SU-DHL-6 (cell line): Measurements from ENCODE around the gene CST8.

Experiments
- H2AFZ ChIP-seq: fragments of 200-600 bp; sonication (generic); 2 replicates; pipeline ENCODE4 v1.6.1; 2014; ENCODE audit warnings: low read depth, mild to moderate bottlenecking, moderate library complexity, mixed read lengths, antibody characterized with exemption, low read length; ENCODE audit not compliant: severe bottlenecking
- H3F3A ChIP-seq: fragments of 200-600 bp; shearing (Covaris generic); 2 replicates; pipeline ENCODE4 v1.6.0; 2016; ENCODE audit warnings: antibody characterized with exemption, mild to moderate bottlenecking; ENCODE audit not compliant: insufficient read depth
- H3K27ac ChIP-seq: fragments of 200-600 bp; sonication (generic); 2 replicates; pipeline ENCODE4 v1.5.1; 2016; ENCODE audit warnings: low read depth, mild to moderate bottlenecking, low read length, moderate library complexity, mixed read lengths
- H3K27me3 ChIP-seq: fragments of 200-600 bp; sonication (generic), shearing (Covaris generic); 2 replicates; pipeline ENCODE4 v1.6.0; 2014; ENCODE audit warnings: mild to moderate bottlenecking, low read length
- H3K36me3 ChIP-seq: fragments of 200-600 bp; sonication (generic); 2 replicates; pipeline ENCODE4 v1.6.1; 2014; ENCODE audit warnings: mild to moderate bottlenecking, low read length, mixed read lengths
- H3K4me2 ChIP-seq: fragments of 300-600, 200-600 bp; shearing (Covaris generic), sonication (generic); 2 replicates; pipeline ENCODE4 v1.6.0; 2014; ENCODE audit warnings: low read length, low read depth, mild to moderate bottlenecking; ENCODE audit not compliant: poor library complexity, severe bottlenecking
- H3K4me3 ChIP-seq: fragments of 200-600 bp; sonication (generic); 2 replicates; pipeline ENCODE4 v1.5.1; 2014; ENCODE audit warnings: antibody characterized with exemption, low read length, mild to moderate bottlenecking, mixed read lengths; ENCODE audit not compliant: insufficient read depth, poor library complexity, severe bottlenecking
- H3K79me2 ChIP-seq: fragments of 200-600 bp; sonication (generic); 2 replicates; pipeline ENCODE4 v1.6.1; 2014; ENCODE audit warnings: mild to moderate bottlenecking, low read length, moderate library complexity; ENCODE audit not compliant: insufficient read depth
- H3K9ac ChIP-seq: fragments of 200-600 bp; sonication (generic); 2 replicates; pipeline ENCODE4 v1.7.0; 2014; ENCODE audit warnings: mild to moderate bottlenecking, low read length
- H3K9me2 ChIP-seq: fragments of 200-600 bp; sonication (generic); replicated peaks from 2 replicates; pipeline ENCODE4 v1.6.1; 2014; ENCODE audit warnings: low read length; ENCODE audit not compliant: insufficient read depth
- H3K9me3 ChIP-seq: fragments of 200-600 bp; sonication (generic); 2 replicates; pipeline ENCODE4 v1.6.1; 2014; ENCODE audit warnings: low read length, mixed read lengths; ENCODE audit not compliant: insufficient read depth
- H4K20me1 ChIP-seq: fragments of 200-600 bp; sonication (generic); 2 replicates; pipeline ENCODE4 v1.6.1; 2014; ENCODE audit warnings: low read depth, mild to moderate bottlenecking, antibody characterized with exemption, low read length, moderate library complexity, mixed read lengths
- CTCF ChIP-seq: fragments of 200-600 bp; sonication (generic); IDR thresholded peaks from one replicate; pipeline ENCODE4 v1.5.1; 2017; ENCODE audit warnings: antibody characterized with exemption, mild to moderate bottlenecking, low read length, moderate library complexity; ENCODE audit not compliant: insufficient read depth, poor library complexity, severe bottlenecking
- EZH2phosphoT487 ChIP-seq: fragments of 200-600 bp; sonication (generic), shearing (Covaris generic); conservative IDR thresholded peaks from 2 replicates; pipeline ENCODE4 v1.6.1; 2018; ENCODE audit warnings: mild to moderate bottlenecking, antibody characterized with exemption, low read length, moderate library complexity, mixed read lengths

CST8 gene

GRCh38 chr20:23448167-23448566 is 42.8 kb upstream of the CST8 start:
- H3K9me2 ChIP-seq: no peaks in the 10 kb centered on the region
- no peaks in the 10 kb centered on the region for H4K20me1 ChIP-seq
- H3K4me3 ChIP-seq: no peak overlapping the region
- H3K27me3 ChIP-seq: no peaks in the 10 kb centered on the region
- H3K36me3 ChIP-seq: no peaks in the 10 kb centered on the region
- H3K4me2 ChIP-seq: no peak overlapping the region
- TF ChIP-seq CTCF: no peak
- no peak for TF ChIP-seq EZH2phosphoT487
- no peak overlapping the region for H3K27ac ChIP-seq
- H2AFZ ChIP-seq: no peak overlapping the region
- no peaks in the 10 kb centered on the region for H3F3A ChIP-seq
- no peaks in the 10 kb centered on the region for H3K9me3 ChIP-seq
- H3K9ac ChIP-seq: no peak overlapping the region
- H3K79me2 ChIP-seq: no peaks in the 10 kb centered on the region

- no peak overlapping the region for H2AFZ ChIP-seq
- H3K27me3 ChIP-seq: no peaks in the 10 kb centered on the region
- H3K4me3 ChIP-seq: no peak overlapping the region
- no peak overlapping the region for H3K4me2 ChIP-seq
- H3K9me3 ChIP-seq: no peaks in the 10 kb centered on the region
- no peaks in the 10 kb centered on the region for H4K20me1 ChIP-seq
- H3K9me2 ChIP-seq: no peaks in the 10 kb centered on the region
- no peak overlapping the region for H3K27ac ChIP-seq
- no peaks in the 10 kb centered on the region for H3K79me2 ChIP-seq
- TF ChIP-seq CTCF: no peak
- no peak overlapping the region for H3K9ac ChIP-seq
- H3K36me3 ChIP-seq: no peaks in the 10 kb centered on the region
- H3F3A ChIP-seq: no peaks in the 10 kb centered on the region
These were observed 41.5 kb upstream of the CST8 start for GRCh38 chr20:23449421-23449820.

- no peaks in the 10 kb centered on the region for H3K27me3 ChIP-seq
- H3K79me2 ChIP-seq: no peaks in the 10 kb centered on the region
- no peaks in the 10 kb centered on the region for H4K20me1 ChIP-seq
- no peak overlapping the region for H3K9ac ChIP-seq
- H3F3A ChIP-seq: no peaks in the 10 kb centered on the region
- H3K27ac ChIP-seq: no peak overlapping the region
- no peak overlapping the region for H3K4me3 ChIP-seq
- H3K9me3 ChIP-seq: no peaks in the 10 kb centered on the region
- no peaks in the 10 kb centered on the region for H3K36me3 ChIP-seq
- H2AFZ ChIP-seq: no peak overlapping the region
- no peak for TF ChIP-seq EZH2phosphoT487
- TF ChIP-seq CTCF: no peak
- H3K4me2 ChIP-seq: no peak overlapping the region
- no peaks in the 10 kb centered on the region for H3K9me2 ChIP-seq
These were observed 40.0 kb upstream of the CST8 start for GRCh38 chr20:23450877-23451276.
